PFSK-1 (cell line): ENCODE results near the gene R3HDM1.

Experiments
- POLR2AphosphoS5 ChIP-seq: IDR thresholded peaks from 2 replicates; pipeline ENCODE4 v1.6.1; 2012; ENCODE audit warnings: low read depth, mild to moderate bottlenecking, control low read depth, low read length, moderate library complexity
- SIN3A ChIP-seq: IDR thresholded peaks from 2 replicates; pipeline ENCODE4 v1.6.1; 2012; ENCODE audit warnings: mild to moderate bottlenecking, low read length, moderate library complexity, borderline replicate concordance; ENCODE audit not compliant: insufficient read depth
- TAF1 ChIP-seq: IDR thresholded peaks from 2 replicates; pipeline ENCODE4 v1.6.1; 2012; ENCODE audit warnings: low read length, control low read depth, borderline replicate concordance; ENCODE audit not compliant: insufficient read depth
- TF ChIP-seq, protein P1 (sequence below), 2 experiments: IDR thresholded peaks; 2 replicates each; pipeline versions ENCODE4 v1.6.1 to v1.8.0; 2011 to 2012; ENCODE audit warnings: low read depth in 2 of 2, low read length in 2 of 2, control low read depth in 1 of 2, inconsistent platforms in 1 of 2, mild to moderate bottlenecking in 1 of 2, moderate library complexity in 1 of 2; ENCODE audit not compliant: insufficient read depth in 1 of 2

DNA sequence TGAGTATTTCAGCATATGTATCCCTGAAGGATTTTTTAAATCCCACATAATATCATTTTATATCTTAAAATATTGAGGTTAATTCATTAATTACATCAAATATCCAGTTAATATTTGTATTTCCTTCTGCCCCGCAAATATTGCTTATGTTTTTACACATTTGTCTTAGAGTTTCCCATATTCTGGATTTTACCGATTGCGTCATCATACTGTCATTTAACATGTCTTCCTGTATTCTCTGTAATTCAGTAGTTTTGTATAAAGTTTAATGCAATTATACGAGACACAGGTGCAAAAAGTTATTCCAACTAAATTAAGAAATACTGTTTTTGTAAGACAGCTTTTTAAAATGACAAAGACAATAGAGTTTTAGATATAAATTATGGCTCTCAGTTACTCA, 176.9 kb downstream of the R3HDM1 start:
- no peak for TF ChIP-seq TAF1
- TF ChIP-seq SIN3A, result no peak
- TF ChIP-seq POLR2AphosphoS5, result no peak
- TF ChIP-seq, protein P1, sequence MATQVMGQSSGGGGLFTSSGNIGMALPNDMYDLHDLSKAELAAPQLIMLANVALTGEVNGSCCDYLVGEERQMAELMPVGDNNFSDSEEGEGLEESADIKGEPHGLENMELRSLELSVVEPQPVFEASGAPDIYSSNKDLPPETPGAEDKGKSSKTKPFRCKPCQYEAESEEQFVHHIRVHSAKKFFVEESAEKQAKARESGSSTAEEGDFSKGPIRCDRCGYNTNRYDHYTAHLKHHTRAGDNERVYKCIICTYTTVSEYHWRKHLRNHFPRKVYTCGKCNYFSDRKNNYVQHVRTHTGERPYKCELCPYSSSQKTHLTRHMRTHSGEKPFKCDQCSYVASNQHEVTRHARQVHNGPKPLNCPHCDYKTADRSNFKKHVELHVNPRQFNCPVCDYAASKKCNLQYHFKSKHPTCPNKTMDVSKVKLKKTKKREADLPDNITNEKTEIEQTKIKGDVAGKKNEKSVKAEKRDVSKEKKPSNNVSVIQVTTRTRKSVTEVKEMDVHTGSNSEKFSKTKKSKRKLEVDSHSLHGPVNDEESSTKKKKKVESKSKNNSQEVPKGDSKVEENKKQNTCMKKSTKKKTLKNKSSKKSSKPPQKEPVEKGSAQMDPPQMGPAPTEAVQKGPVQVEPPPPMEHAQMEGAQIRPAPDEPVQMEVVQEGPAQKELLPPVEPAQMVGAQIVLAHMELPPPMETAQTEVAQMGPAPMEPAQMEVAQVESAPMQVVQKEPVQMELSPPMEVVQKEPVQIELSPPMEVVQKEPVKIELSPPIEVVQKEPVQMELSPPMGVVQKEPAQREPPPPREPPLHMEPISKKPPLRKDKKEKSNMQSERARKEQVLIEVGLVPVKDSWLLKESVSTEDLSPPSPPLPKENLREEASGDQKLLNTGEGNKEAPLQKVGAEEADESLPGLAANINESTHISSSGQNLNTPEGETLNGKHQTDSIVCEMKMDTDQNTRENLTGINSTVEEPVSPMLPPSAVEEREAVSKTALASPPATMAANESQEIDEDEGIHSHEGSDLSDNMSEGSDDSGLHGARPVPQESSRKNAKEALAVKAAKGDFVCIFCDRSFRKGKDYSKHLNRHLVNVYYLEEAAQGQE (IDR thresholded peaks at IDR 0.05; ENCODE audit: insufficient read depth in 1 of 2, low read depth in 2 of 2, low read length in 2 of 2), result no peak
